Measurements from ENCODE around the gene PYCARD. TPM values are rescaled to one million over a fixed set of nuclear protein-coding genes. Genes with fewer than 3 reads are reported as not detected.

The PYCARD gene
- total RNA-seq, 4 donors from 2014 or later, result 27.8 to 64.5 (median 46.7) TPM

GRCh38 chr16:31185339-31185738, 17.2 kb downstream of the PYCARD start:
- DNase-seq (ENCODE audit: low spot score in 2 of 2), result no peak
- Histone ChIP-seq H3K4me1 (peaks cover 0 to 68% (median 26%) of the 10 kb centered on the region in 4 donors), H3K27me3 (no peaks in the 10 kb centered on the region), H3K4me3 (no peak overlapping the region), H3K27ac (peak overlapping the region in 1 of 4 donors; percentile 17), H3K9me3 (no peaks in the 10 kb centered on the region), H3K36me3 (peaks cover 5 to 80% (median 41%) of the 10 kb centered on the region in 3 donors)
- TF ChIP-seq, protein P1, sequence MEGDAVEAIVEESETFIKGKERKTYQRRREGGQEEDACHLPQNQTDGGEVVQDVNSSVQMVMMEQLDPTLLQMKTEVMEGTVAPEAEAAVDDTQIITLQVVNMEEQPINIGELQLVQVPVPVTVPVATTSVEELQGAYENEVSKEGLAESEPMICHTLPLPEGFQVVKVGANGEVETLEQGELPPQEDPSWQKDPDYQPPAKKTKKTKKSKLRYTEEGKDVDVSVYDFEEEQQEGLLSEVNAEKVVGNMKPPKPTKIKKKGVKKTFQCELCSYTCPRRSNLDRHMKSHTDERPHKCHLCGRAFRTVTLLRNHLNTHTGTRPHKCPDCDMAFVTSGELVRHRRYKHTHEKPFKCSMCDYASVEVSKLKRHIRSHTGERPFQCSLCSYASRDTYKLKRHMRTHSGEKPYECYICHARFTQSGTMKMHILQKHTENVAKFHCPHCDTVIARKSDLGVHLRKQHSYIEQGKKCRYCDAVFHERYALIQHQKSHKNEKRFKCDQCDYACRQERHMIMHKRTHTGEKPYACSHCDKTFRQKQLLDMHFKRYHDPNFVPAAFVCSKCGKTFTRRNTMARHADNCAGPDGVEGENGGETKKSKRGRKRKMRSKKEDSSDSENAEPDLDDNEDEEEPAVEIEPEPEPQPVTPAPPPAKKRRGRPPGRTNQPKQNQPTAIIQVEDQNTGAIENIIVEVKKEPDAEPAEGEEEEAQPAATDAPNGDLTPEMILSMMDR (IDR thresholded peaks at IDR 0.05), result no peak
- no peak for TF ChIP-seq POLR2A (IDR thresholded peaks at IDR 0.05)
- TF ChIP-seq EP300 (IDR thresholded peaks at IDR 0.05), result no peak
- WGBS, 2 donors, result 60 to 66% methylated on average over 5 of the region's 5 CpGs

DNA sequence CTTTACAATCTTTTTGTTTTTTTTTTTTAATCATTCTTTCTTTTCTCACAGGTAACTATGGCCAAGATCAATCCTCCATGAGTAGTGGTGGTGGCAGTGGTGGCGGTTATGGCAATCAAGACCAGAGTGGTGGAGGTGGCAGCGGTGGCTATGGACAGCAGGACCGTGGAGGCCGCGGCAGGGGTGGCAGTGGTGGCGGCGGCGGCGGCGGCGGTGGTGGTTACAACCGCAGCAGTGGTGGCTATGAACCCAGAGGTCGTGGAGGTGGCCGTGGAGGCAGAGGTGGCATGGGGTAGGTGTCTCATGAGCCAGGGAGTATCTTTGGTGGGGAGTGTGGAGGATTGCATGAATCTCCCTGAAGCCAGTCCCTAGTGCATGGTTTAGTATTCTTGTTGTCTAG, 17.7 kb downstream of the PYCARD start:
- Histone ChIP-seq H3K9me3 (no peaks in the 10 kb centered on the region), H3K4me3 (no peak overlapping the region), H3K27ac (no peak overlapping the region), H3K4me1 (peaks cover 0 to 68% (median 26%) of the 10 kb centered on the region in 4 donors), H3K27me3 (no peaks in the 10 kb centered on the region), H3K36me3 (peaks cover 3 to 75% (median 36%) of the 10 kb centered on the region in 3 donors)
- DNase-seq (ENCODE audit: low spot score in 2 of 2), result no peak
- TF ChIP-seq EP300 (IDR thresholded peaks at IDR 0.05), result no peak
- TF ChIP-seq, protein P1 (IDR thresholded peaks at IDR 0.05), result no peak
- TF ChIP-seq POLR2A (IDR thresholded peaks at IDR 0.05), result no peak
- WGBS, 2 donors, result 92 to 94% methylated on average over 14 of the region's 14 CpGs

DNA sequence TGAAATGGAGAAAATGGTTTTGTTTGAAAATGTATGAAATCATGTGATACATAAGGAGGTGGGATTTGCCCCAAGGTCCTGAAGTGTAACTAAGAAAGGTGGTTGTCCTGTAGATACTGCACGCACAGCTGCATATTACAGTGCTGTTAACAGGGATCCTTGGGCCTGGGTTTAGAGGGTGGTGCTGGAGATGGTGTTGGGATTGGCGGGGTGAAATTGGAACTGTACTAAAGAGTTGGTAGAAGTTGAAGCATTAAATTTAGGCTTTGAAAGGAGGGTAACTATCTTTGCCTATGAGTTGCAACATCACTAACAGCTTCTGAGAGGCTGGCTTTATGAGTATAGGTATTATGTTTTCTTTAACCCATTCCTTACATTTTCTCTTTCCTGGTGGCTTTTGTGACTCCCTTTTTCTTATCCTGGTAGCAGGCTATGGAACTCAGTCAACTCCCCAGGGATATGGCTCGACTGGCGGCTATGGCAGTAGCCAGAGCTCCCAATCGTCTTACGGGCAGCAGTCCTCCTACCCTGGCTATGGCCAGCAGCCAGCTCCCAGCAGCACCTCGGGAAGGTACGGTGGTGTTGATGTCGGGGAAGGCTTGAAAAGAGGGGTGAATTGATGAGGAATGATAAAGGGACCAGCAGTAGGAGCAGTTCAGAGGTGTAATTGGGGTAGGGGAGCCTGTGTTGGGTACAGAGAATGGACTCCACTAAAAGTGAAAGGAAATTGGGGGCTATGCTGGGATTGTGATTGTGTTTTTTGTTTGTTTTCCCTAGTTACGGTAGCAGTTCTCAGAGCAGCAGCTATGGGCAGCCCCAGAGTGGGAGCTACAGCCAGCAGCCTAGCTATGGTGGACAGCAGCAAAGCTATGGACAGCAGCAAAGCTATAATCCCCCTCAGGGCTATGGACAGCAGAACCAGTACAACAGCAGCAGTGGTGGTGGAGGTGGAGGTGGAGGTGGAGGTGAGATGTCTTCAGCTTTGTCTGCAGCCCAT, 18.8 kb downstream of the PYCARD start:
- TF ChIP-seq POLR2A (IDR thresholded peaks at IDR 0.05), result no peak
- no peak for TF ChIP-seq EP300 (IDR thresholded peaks at IDR 0.05)
- TF ChIP-seq, protein P1 (IDR thresholded peaks at IDR 0.05), result no peak
- H3K36me3 ChIP-seq, result peaks cover 2 to 64% (median 30%) of the 10 kb centered on the region in 3 donors
- no peaks in the 10 kb centered on the region for H3K9me3 ChIP-seq
- H3K4me1 ChIP-seq, result peaks cover 0 to 74% (median 26%) of the 10 kb centered on the region in 4 donors
- H3K27me3 ChIP-seq, result no peaks in the 10 kb centered on the region
- 67 to 69% methylated on average over 10 of the region's 10 CpGs for WGBS, 2 donors
- DNase-seq (ENCODE audit: low spot score in 2 of 2), result no peak
- H3K27ac ChIP-seq, result no peak overlapping the region
- H3K4me3 ChIP-seq, result no peak overlapping the region

DNA sequence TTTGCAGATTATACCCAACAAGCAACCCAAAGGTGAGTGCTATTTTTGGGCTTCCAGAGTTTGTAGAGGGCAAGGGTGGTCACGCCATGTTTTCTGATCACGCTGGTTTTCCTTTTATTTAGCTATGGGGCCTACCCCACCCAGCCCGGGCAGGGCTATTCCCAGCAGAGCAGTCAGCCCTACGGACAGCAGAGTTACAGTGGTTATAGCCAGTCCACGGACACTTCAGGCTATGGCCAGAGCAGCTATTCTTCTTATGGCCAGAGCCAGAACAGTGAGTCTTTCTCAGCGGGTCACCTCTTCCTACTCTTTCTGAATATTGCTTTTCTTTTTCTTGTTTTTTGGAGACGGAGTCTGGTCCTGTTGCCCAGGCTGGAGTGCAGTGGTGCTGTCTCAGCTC, 20.2 kb downstream of the PYCARD start:
- Histone ChIP-seq H3K9me3 (no peaks in the 10 kb centered on the region), H3K4me1 (peaks cover 0 to 73% (median 26%) of the 10 kb centered on the region in 4 donors), H3K4me3 (peak overlapping the region in 2 of 4 donors; percentile 80 to 97), H3K27me3 (no peaks in the 10 kb centered on the region), H3K27ac (peak overlapping the region in 2 of 4 donors; percentile 12 to 98), H3K36me3 (peaks cover 2 to 50% (median 30%) of the 10 kb centered on the region in 3 donors)
- no peak for DNase-seq (ENCODE audit: low spot score in 2 of 2)
- WGBS, 2 donors, result 12 to 14% methylated on average over 7 of the region's 7 CpGs
- TF ChIP-seq EP300 (IDR thresholded peaks at IDR 0.05) (no peak), POLR2A (IDR thresholded peaks at IDR 0.05) (no peak)
- TF ChIP-seq, protein P1 (IDR thresholded peaks at IDR 0.05), result no peak

All from tibial nerve (tissue), 4 donors.